ENCODE results near the gene DAD1.
"Not testable (repeated sequence)": the region's sequence is repeated elsewhere in the genome, so short reads cannot be mapped to it uniquely, and the experiment has no call there.

Gene DAD1

GRCh38 chr14:22566845-22567244 lies 22.2 kb downstream of the DAD1 start:
- no peak for DNase-seq

GRCh38 chr14:22566266-22566665 lies 22.8 kb downstream of the DAD1 start:
- DNase-seq: not testable (repeated sequence)

- DNase-seq: no peak
These were observed 23.6 kb downstream of the DAD1 start for GRCh38 chr14:22565391-22565945.

GRCh38 chr14:22564463-22564862 lies 24.6 kb downstream of the DAD1 start:
- no peak for DNase-seq

GRCh38 chr14:22563987-22564386 lies 25.0 kb downstream of the DAD1 start:
- DNase-seq: no peak

GRCh38 chr14:22561661-22562579 lies 27.1 kb downstream of the DAD1 start:
- no peak for DNase-seq

GRCh38 chr14:22561366-22561660 lies 27.7 kb downstream of the DAD1 start:
- no peak for DNase-seq

- no peak for DNase-seq
These were observed 28.2 kb downstream of the DAD1 start for GRCh38 chr14:22560662-22561365.

- no peak for DNase-seq
These were observed 30.0 kb downstream of the DAD1 start for GRCh38 chr14:22559041-22559440.

- no peak for DNase-seq
These were observed 30.7 kb downstream of the DAD1 start for GRCh38 chr14:22558221-22558913.

GRCh38 chr14:22557846-22558220 lies 31.2 kb downstream of the DAD1 start:
- no peak for DNase-seq

- peak; percentile 79 to 90 for DNase-seq
These were observed 31.9 kb downstream of the DAD1 start for GRCh38 chr14:22556990-22557623.

GRCh38 chr14:22556021-22556989 lies 32.7 kb downstream of the DAD1 start:
- no peak for DNase-seq

GRCh38 chr14:22555384-22556011 lies 33.5 kb downstream of the DAD1 start:
- DNase-seq: no peak

- no peak for DNase-seq
These were observed 34.3 kb downstream of the DAD1 start for GRCh38 chr14:22554498-22555383.

- DNase-seq: not testable (repeated sequence)
These were observed 35.0 kb downstream of the DAD1 start for GRCh38 chr14:22553861-22554497.

GRCh38 chr14:22553445-22553844 lies 35.6 kb downstream of the DAD1 start:
- DNase-seq: no peak

GRCh38 chr14:22552827-22553076 lies 36.3 kb downstream of the DAD1 start:
- DNase-seq: no peak

GRCh38 chr14:22552001-22552826 lies 36.8 kb downstream of the DAD1 start:
- DNase-seq: no peak

Measured in NCI-H446 (cell line).